ENCODE data around the gene MSANTD1. TPM values are rescaled to one million over a fixed set of nuclear protein-coding genes. Genes with fewer than 3 reads are reported as not detected.

The MSANTD1 gene
- polyA plus RNA-seq, 1 donor from 2014 or later = 12.7 TPM

DNA sequence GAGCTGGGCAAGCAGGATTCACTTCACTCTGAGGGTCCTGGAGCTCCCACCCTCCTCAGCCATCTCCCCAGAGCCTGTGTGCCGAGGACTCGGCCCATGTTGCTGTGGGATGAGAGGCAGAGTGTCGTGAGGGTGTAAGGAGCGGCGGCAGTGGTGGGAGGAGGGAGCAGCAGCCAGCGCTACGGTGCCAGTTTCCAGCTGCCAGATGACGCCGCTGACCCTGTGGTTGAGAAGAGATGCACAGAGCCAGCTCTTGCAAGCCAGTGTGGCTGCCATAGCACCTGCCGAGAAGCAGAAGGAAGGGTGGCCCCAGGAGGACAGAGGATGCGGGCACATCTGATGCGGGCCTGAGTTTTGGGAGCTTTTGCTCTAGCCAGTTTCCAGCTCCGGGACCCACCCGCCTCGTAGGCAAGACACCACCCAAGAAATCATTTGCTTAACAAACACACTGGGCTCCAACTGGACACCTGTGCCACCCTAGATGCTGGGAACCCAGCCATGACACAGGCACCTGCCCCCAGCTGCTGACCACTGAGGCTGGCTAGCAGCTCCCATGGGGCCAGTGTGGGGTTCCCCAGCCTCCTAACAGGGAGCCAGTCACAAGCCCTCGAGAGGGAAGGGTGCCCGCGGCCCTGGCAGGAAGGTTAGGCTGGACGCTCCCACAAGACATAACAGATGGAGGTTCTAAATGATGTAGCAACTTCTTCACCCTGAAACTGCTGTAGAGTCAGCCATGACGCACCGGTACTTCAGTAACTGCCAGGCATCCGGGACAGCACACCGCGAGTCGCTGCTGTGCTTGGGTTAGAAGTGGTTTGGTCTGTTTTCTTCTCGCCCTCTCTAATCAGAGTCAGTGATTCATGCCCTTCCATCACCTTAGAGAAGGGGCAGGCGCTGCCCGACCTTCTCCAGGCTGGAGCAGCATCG lies 8.9 kb downstream of the MSANTD1 start:
- no peaks in the 10 kb centered on the region for H3K27me3 ChIP-seq (ENCODE audit: insufficient read depth, low read depth, low read length)
- no peaks in the 10 kb centered on the region for H3F3A ChIP-seq (ENCODE audit: insufficient read depth, low read length, poor library complexity, severe bottlenecking)
- H3K9me3 ChIP-seq (ENCODE audit: low read length) = no peaks in the 10 kb centered on the region
- H3K36me3 ChIP-seq (ENCODE audit: insufficient read depth, low read length) = no peaks in the 10 kb centered on the region
- no peaks in the 10 kb centered on the region for H3K79me2 ChIP-seq (replicated peaks; ENCODE audit: insufficient read depth, low read length)
- no peak overlapping the region for H2AFZ ChIP-seq (ENCODE audit: low read depth, low read length)
- H3K9ac ChIP-seq (ENCODE audit: low read length) = no peak overlapping the region
- no peak overlapping the region for H3K4me3 ChIP-seq (ENCODE audit: low read length)
- H3K9me2 ChIP-seq (ENCODE audit: insufficient read depth, low read length) = no peaks in the 10 kb centered on the region
- no peak overlapping the region for H3K27ac ChIP-seq (ENCODE audit: low read length)
- H3K4me2 ChIP-seq (ENCODE audit: low read length) = no peak overlapping the region
- no peaks in the 10 kb centered on the region for H4K20me1 ChIP-seq (ENCODE audit: insufficient read depth)
- no peak for TF ChIP-seq TAF1 (IDR thresholded peaks at IDR 0.05; ENCODE audit: low read depth)
- no peak for TF ChIP-seq EP300 (conservative IDR thresholded peaks at IDR 0.05; ENCODE audit: poor library complexity, severe bottlenecking)
- TF ChIP-seq MXI1 (conservative IDR thresholded peaks at IDR 0.05; ENCODE audit: poor library complexity, severe bottlenecking) = no peak
- TF ChIP-seq, protein P1, sequence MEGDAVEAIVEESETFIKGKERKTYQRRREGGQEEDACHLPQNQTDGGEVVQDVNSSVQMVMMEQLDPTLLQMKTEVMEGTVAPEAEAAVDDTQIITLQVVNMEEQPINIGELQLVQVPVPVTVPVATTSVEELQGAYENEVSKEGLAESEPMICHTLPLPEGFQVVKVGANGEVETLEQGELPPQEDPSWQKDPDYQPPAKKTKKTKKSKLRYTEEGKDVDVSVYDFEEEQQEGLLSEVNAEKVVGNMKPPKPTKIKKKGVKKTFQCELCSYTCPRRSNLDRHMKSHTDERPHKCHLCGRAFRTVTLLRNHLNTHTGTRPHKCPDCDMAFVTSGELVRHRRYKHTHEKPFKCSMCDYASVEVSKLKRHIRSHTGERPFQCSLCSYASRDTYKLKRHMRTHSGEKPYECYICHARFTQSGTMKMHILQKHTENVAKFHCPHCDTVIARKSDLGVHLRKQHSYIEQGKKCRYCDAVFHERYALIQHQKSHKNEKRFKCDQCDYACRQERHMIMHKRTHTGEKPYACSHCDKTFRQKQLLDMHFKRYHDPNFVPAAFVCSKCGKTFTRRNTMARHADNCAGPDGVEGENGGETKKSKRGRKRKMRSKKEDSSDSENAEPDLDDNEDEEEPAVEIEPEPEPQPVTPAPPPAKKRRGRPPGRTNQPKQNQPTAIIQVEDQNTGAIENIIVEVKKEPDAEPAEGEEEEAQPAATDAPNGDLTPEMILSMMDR (IDR thresholded peaks at IDR 0.05; ENCODE audit: poor library complexity, severe bottlenecking) = no peak
- TF ChIP-seq SMC3 (conservative IDR thresholded peaks at IDR 0.05; ENCODE audit: poor library complexity) = no peak
- TF ChIP-seq, protein P2, sequence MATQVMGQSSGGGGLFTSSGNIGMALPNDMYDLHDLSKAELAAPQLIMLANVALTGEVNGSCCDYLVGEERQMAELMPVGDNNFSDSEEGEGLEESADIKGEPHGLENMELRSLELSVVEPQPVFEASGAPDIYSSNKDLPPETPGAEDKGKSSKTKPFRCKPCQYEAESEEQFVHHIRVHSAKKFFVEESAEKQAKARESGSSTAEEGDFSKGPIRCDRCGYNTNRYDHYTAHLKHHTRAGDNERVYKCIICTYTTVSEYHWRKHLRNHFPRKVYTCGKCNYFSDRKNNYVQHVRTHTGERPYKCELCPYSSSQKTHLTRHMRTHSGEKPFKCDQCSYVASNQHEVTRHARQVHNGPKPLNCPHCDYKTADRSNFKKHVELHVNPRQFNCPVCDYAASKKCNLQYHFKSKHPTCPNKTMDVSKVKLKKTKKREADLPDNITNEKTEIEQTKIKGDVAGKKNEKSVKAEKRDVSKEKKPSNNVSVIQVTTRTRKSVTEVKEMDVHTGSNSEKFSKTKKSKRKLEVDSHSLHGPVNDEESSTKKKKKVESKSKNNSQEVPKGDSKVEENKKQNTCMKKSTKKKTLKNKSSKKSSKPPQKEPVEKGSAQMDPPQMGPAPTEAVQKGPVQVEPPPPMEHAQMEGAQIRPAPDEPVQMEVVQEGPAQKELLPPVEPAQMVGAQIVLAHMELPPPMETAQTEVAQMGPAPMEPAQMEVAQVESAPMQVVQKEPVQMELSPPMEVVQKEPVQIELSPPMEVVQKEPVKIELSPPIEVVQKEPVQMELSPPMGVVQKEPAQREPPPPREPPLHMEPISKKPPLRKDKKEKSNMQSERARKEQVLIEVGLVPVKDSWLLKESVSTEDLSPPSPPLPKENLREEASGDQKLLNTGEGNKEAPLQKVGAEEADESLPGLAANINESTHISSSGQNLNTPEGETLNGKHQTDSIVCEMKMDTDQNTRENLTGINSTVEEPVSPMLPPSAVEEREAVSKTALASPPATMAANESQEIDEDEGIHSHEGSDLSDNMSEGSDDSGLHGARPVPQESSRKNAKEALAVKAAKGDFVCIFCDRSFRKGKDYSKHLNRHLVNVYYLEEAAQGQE (IDR thresholded peaks at IDR 0.05; ENCODE audit: borderline replicate concordance) = no peak
- no peak for TF ChIP-seq EZH2 (IDR thresholded peaks at IDR 0.05; ENCODE audit: borderline replicate concordance, insufficient read depth, low read length, poor library complexity, severe bottlenecking)
- TF ChIP-seq RAD21 (conservative IDR thresholded peaks at IDR 0.05) = no peak
- TF ChIP-seq POLR2AphosphoS5 (IDR thresholded peaks at IDR 0.05) = no peak

DNA sequence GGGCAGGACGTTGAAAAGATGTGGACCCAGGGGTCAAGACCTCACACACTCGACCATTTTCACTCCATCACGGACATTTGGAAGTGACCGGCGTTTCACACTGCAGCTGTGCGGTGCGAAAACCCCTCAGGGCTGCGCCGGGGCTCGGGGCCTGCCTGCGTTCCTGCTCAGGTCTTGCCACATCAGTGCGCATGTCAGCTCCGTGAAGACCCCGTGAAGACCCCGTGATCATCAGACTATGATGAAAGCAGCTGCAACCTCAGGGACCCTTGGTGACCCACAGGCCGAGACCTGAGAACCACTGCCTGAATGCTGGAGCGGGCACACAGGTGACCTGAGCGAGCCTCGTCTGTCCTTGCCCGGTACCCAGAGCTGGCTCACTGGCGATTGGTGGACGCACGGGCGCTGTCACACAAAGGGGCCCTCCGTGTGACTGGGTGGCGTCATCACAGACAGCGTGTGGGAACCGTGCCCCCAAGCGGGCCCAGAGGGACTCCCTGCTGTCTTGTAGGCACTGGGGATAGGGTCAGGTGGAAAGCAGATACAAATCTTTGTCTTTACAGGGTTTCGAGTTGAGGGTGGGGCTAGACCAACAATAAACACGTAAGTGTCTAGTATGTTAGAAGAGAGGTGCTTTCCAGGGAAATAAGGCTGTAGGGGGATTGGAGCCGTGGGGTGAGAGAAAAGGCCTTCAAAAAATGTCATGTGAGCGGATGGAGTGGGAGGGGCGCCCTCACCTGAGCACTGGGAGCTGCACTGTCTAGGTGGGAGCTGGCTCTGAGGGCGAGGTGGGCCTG lies 12.7 kb downstream of the MSANTD1 start:
- Histone ChIP-seq H3K4me3 (ENCODE audit: low read length) (no peak overlapping the region), H3K9ac (ENCODE audit: low read length) (no peak overlapping the region), H4K20me1 (ENCODE audit: insufficient read depth) (no peaks in the 10 kb centered on the region), H2AFZ (ENCODE audit: low read depth, low read length) (no peak overlapping the region), H3F3A (ENCODE audit: insufficient read depth, low read length, poor library complexity, severe bottlenecking) (no peaks in the 10 kb centered on the region), H3K27ac (ENCODE audit: low read length) (no peak overlapping the region), H3K9me3 (ENCODE audit: low read length) (no peaks in the 10 kb centered on the region), H3K36me3 (ENCODE audit: insufficient read depth, low read length) (no peaks in the 10 kb centered on the region), H3K9me2 (ENCODE audit: insufficient read depth, low read length) (no peaks in the 10 kb centered on the region), H3K27me3 (ENCODE audit: insufficient read depth, low read depth, low read length) (no peaks in the 10 kb centered on the region), H3K4me2 (ENCODE audit: low read length) (no peak overlapping the region), H3K79me2 (replicated peaks; ENCODE audit: insufficient read depth, low read length) (no peaks in the 10 kb centered on the region)
- TF ChIP-seq, protein P1 (IDR thresholded peaks at IDR 0.05; ENCODE audit: poor library complexity, severe bottlenecking) = no peak
- TF ChIP-seq EP300 (conservative IDR thresholded peaks at IDR 0.05; ENCODE audit: poor library complexity, severe bottlenecking) = no peak
- TF ChIP-seq, protein P2 (IDR thresholded peaks at IDR 0.05; ENCODE audit: borderline replicate concordance) = no peak
- no peak for TF ChIP-seq RAD21 (conservative IDR thresholded peaks at IDR 0.05)
- no peak for TF ChIP-seq SMC3 (conservative IDR thresholded peaks at IDR 0.05; ENCODE audit: poor library complexity)
- no peak for TF ChIP-seq POLR2AphosphoS5 (IDR thresholded peaks at IDR 0.05)

All from neural cell (in vitro differentiated cells).